Brain microvascular endothelial cell (primary cell): ENCODE measurements around the gene RPS4Y1.
"Not testable (repeated sequence)": the region's sequence is repeated elsewhere in the genome, so short reads cannot be mapped to it uniquely, and the experiment has no call there.

Experiments
- DNase-seq: peaks from one replicate; pipeline ENCODE4 v3.0.0-alpha.2; 2020
- H3K27ac ChIP-seq: fragments of 250-450 bp; sonication (Bioruptor Pico); 2 replicates; pipeline ENCODE4 v1.5.1; 2020; ENCODE audit warnings: mild to moderate bottlenecking, moderate library complexity
- H3K27me3 ChIP-seq: fragments of 250-450 bp; sonication (Bioruptor Pico); replicated peaks from 2 replicates; pipeline ENCODE4 v1.5.1; 2020; ENCODE audit warnings: mild to moderate bottlenecking
- H3K36me3 ChIP-seq: fragments of 250-450 bp; sonication (Bioruptor Pico); replicated peaks from 2 replicates; pipeline ENCODE4 v1.5.1; 2020; ENCODE audit warnings: mild to moderate bottlenecking
- H3K4me3 ChIP-seq: 2 replicates; pipeline ENCODE4 v1.5.1; 2011; ENCODE audit warnings: low read depth, mild to moderate bottlenecking, control low read depth, low read length, moderate library complexity
- CTCF ChIP-seq: IDR thresholded peaks from 2 replicates; pipeline ENCODE4 v1.5.1; 2011; ENCODE audit warnings: low read depth, mild to moderate bottlenecking, moderate library complexity, low read length, control low read depth, inconsistent platforms; ENCODE audit errors: missing control alignments
- in situ Hi-C: cut with HindIII; loops from 2 replicates; pipeline ENCODE4 v1.10.0; 2017; ENCODE audit warnings: low sequenced_read_pairs, low pct_ligation_motif_present

RPS4Y1 gene

DNA sequence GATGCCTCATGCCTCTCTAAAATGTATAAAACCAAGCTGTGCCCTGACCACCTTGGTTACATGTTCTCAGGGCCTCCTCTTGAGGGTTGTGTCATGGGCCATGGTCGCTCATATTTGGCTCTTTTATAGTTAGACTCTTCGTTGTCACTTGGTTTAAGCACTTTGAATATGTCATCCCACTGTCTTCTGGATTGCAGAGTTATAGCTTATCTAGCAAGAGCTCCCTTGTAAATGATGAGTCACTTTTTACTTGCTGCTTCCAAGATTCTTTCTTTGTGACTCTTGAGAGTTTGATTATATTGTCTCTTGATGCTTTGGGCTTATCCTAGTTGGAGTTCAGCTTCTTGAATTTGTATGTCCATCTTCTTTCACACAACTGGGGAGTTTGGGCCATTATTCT, 19.1 kb downstream of the RPS4Y1 start:
- in situ Hi-C loops = no loop called here
- no peak for TF ChIP-seq CTCF
- Histone ChIP-seq H3K27ac (no peak overlapping the region), H3K4me3 (no peak overlapping the region), H3K36me3 (no peaks in the 10 kb centered on the region), H3K27me3 (no peaks in the 10 kb centered on the region)
- DNase-seq = no peak

DNA sequence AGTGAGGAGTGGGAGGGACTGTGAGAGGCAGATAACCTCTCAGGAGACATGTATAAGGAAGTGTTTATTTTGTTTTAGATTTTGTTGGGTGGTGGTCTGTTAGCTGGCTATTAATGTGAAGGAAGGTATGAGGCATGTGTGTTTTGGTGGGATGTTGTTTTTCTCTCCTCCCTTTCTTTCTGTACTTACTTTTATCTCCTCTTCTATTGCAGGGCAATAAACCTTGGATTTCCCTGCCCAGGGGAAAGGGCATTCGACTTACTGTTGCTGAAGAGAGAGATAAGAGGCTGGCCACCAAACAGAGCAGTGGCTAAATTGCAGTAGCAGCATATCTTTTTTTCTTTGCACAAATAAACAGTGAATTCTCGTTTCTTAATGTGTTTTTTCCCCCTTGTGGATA, 25.2 kb downstream of the RPS4Y1 start:
- H3K27ac ChIP-seq = no peak overlapping the region
- in situ Hi-C loops = no loop called here
- TF ChIP-seq CTCF = no peak
- no peaks in the 10 kb centered on the region for H3K36me3 ChIP-seq
- DNase-seq = no peak
- H3K27me3 ChIP-seq = no peaks in the 10 kb centered on the region
- H3K4me3 ChIP-seq = no peak overlapping the region

DNA sequence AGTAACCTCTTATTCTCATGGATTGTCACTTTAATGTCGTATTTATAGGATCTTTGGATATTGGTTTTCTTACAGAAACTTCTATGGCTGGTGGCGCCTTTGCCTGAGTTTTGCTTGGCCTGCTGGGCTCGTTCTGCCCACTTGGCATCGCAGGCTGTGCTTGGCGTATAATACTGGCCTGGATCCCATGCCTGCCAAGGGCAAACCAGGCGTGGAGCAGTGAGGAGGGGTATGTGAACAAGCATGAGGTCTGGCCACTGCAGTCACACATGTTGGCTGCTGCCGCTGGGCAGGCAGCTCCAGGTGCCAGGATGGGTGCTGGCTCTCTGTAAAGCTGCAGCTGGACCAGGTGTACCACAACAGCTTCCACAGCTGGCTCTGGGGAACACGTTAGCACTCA, 26.1 kb downstream of the RPS4Y1 start:
- TF ChIP-seq CTCF = no peak

GRCh38 chrY:2868035-2868607, 26.7 kb downstream of the RPS4Y1 start:
- no peak overlapping the region for H3K4me3 ChIP-seq
- in situ Hi-C loops = no loop called here
- H3K36me3 ChIP-seq = no peaks in the 10 kb centered on the region
- H3K27ac ChIP-seq = no peak overlapping the region
- H3K27me3 ChIP-seq = no peaks in the 10 kb centered on the region
- no peak for DNase-seq
- TF ChIP-seq CTCF = no peak

More for the DNA sequence above, 26.1 kb downstream of the RPS4Y1 start:
- in situ Hi-C loops = no loop called here
- Histone ChIP-seq H3K36me3 (no peaks in the 10 kb centered on the region), H3K27ac (no peak overlapping the region), H3K27me3 (no peaks in the 10 kb centered on the region), H3K4me3 (no peak overlapping the region)
- DNase-seq = no peak

DNA sequence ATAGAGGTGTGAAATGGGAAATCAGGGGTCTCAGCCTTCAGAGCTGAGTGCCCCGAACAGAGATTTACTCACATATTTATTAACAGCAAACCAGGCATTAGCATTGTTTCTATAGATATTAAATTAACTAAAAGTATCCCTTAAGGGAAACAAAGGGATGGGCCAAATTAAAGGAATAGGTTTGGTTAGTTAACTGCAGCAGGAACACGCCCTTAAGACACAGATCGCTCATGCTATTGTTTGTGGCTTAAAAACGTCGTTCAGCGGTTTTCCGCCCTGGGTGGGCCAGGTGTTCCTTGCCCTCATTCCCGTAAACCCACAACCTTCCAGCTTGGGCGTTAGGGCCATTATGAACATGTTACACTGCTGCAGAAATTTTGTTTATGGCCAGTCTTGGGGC, 30.8 kb downstream of the RPS4Y1 start:
- DNase-seq, H3K27me3 ChIP-seq, in situ Hi-C loops: not testable (repeated sequence)

GRCh38 chrY:2874211-2874610, 32.8 kb downstream of the RPS4Y1 start:
- DNase-seq = no peak
- H3K36me3 ChIP-seq = no peaks in the 10 kb centered on the region
- no peaks in the 10 kb centered on the region for H3K27me3 ChIP-seq
- no peak overlapping the region for H3K4me3 ChIP-seq
- H3K27ac ChIP-seq = no peak overlapping the region
- no peak for TF ChIP-seq CTCF
- in situ Hi-C loops = no loop called here

More for the DNA sequence above, 30.8 kb downstream of the RPS4Y1 start:
- not testable (repeated sequence) for H3K36me3 ChIP-seq, H3K4me3 ChIP-seq, H3K27ac ChIP-seq
